Keratinocyte (primary cell): ENCODE measurements around the gene MCUB. TPM values are rescaled to one million over a fixed set of nuclear protein-coding genes. Genes with fewer than 3 reads are reported as not detected.

ENCODE experiments used
- DNase-seq: peaks from one replicate; pipeline ENCODE4 v3.0.0-alpha.2; 2011; ENCODE audit warnings: low read depth, missing footprints, low spot score
- FAIRE-seq: peaks from 2 replicates; lab custom pipeline; 2011; peaks lifted over from hg19 to GRCh38; lab: Jason Lieb, UNC
- H2AFZ ChIP-seq: 2 replicates; pipeline ENCODE4 v1.6.0; 2012; ENCODE audit warnings: low read length, control low read depth, inconsistent platforms; ENCODE audit not compliant: control insufficient read depth
- H3K27ac ChIP-seq: 2 replicates; pipeline ENCODE4 v1.5.1; 2011; ENCODE audit warnings: low read length; ENCODE audit not compliant: control insufficient read depth, insufficient read depth
- H3K27me3 ChIP-seq: 3 replicates; pipeline ENCODE4 v1.6.0; 2011; ENCODE audit warnings: low read length; ENCODE audit not compliant: control insufficient read depth, insufficient read depth; ENCODE audit errors: extremely low read depth
- H3K36me3 ChIP-seq, 2 experiments: 2 replicates in 1 of 2; 3 replicates in 1 of 2; pipeline ENCODE4 v1.5.1; 2011; ENCODE audit warnings: low read length in 2 of 2, mild to moderate bottlenecking in 1 of 2; ENCODE audit not compliant: control insufficient read depth in 2 of 2, insufficient read depth in 2 of 2; ENCODE audit errors: extremely low read depth in 1 of 2
- H3K4me1 ChIP-seq: 3 replicates; pipeline ENCODE4 v1.5.1; 2011; ENCODE audit warnings: low read length; ENCODE audit not compliant: control insufficient read depth, insufficient read depth; ENCODE audit errors: extremely low read depth
- H3K4me2 ChIP-seq: 3 replicates; pipeline ENCODE4 v1.6.0; 2011; ENCODE audit warnings: low read depth, low read length; ENCODE audit not compliant: control insufficient read depth, insufficient read depth; ENCODE audit errors: extremely low read depth
- H3K4me3 ChIP-seq, 3 experiments: fragments of 200-600 bp in 1 of 3; sonication (generic) in 1 of 3; 2 replicates in 2 of 3; 3 replicates in 1 of 3; pipeline ENCODE4 v1.5.1; 2011 to 2016; ENCODE audit warnings: low read length in 3 of 3, mild to moderate bottlenecking in 3 of 3, control low read depth in 2 of 3, inconsistent platforms in 1 of 3, low read depth in 1 of 3, mixed read lengths in 1 of 3, mixed run types in 1 of 3, moderate library complexity in 1 of 3; ENCODE audit not compliant: control insufficient read depth in 2 of 3, insufficient read depth in 2 of 3; ENCODE audit errors: extremely low read depth in 1 of 3
- H3K79me2 ChIP-seq: 2 replicates; pipeline ENCODE4 v1.6.0; 2012; ENCODE audit warnings: low read length; ENCODE audit not compliant: control insufficient read depth, insufficient read depth
- H3K9ac ChIP-seq: 3 replicates; pipeline ENCODE4 v1.6.0; 2011; ENCODE audit warnings: low read length; ENCODE audit not compliant: control insufficient read depth, insufficient read depth; ENCODE audit errors: extremely low read depth
- H3K9me1 ChIP-seq: 3 replicates; pipeline ENCODE4 v1.6.0; 2011; ENCODE audit warnings: low read length; ENCODE audit not compliant: control insufficient read depth, insufficient read depth; ENCODE audit errors: extremely low read depth
- H3K9me3 ChIP-seq: 2 replicates; pipeline ENCODE4 v1.5.1; 2012; ENCODE audit warnings: low read depth, low read length; ENCODE audit not compliant: control insufficient read depth
- H4K20me1 ChIP-seq: 3 replicates; pipeline ENCODE4 v1.6.0; 2011; ENCODE audit warnings: low read length; ENCODE audit not compliant: control insufficient read depth, insufficient read depth; ENCODE audit errors: extremely low read depth
- EZH2 ChIP-seq: IDR thresholded peaks from one replicate; pipeline ENCODE4 v1.6.1; 2012; ENCODE audit warnings: inconsistent platforms, mild to moderate bottlenecking, low read length, moderate library complexity
- dilution Hi-C: fragments of 300-500 bp; cut with MboI; formaldehyde crosslinking; loops from one replicate; pipeline ENCODE4 v1.7.0; 2020; ENCODE audit warnings: low sequenced_read_pairs; ENCODE audit not compliant: extremely low pct_ligation_motif_present
- polyA plus RNA-seq, 5 experiments: library from polyadenylated mRNA; depleted of rRNA in 3 of 5; stranded (reverse) in 3 of 5; stranded (forward) in 1 of 5; unstranded in 1 of 5; fragments of >200 nt; gene quantifications; 1 replicate in 1 of 5; 2 replicates in 3 of 5; 3 replicates in 1 of 5; pipeline versions ENCODE4 v1.2.1 to v1.2.3, GENCODE V29; 2011 to 2012; ENCODE audit warnings: missing spikeins in 2 of 5, low read depth in 1 of 5, low replicate concordance in 1 of 5
- TF ChIP-seq, protein P1 (sequence below), 3 experiments: IDR thresholded peaks in 1 of 3; conservative IDR thresholded peaks in 1 of 3; optimal IDR thresholded peaks in 1 of 3; 2 replicates in 2 of 3; 3 replicates in 1 of 3; pipeline versions ENCODE3 to v1.5.1; 2011; ENCODE audit warnings: low read length in 3 of 3, mild to moderate bottlenecking in 3 of 3, moderate library complexity in 2 of 3, control low read depth in 1 of 3, inconsistent platforms in 1 of 3; ENCODE audit not compliant: insufficient read depth in 2 of 3; ENCODE audit errors: extremely low read depth in 1 of 3

Gene MCUB
- polyA plus RNA-seq, 1 donor (not counting 4 experiments of a cell fraction or from before 2014, with no cell fraction given), result 20.3 TPM

DNA sequence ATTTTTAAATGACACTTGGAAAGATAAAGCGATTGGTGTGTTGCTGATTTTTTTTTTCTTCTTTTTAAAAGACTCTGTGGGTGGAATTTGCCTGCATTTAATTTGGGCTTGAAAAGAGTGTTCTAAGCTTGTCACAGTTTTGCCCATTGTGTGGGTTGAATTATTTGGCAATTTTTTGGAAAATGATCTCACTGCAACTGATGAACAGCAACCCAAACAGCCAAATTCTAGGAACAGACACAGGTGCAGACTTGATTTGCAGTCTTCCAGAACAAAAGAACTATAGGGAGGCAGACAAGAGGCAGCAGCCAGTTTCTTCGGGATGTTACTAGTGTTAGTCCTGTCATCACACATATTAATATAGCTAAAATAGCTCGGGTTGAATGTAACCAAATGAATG lies 102.7 kb downstream of the MCUB start:
- no peak overlapping the region for H3K9ac ChIP-seq
- no peaks in the 10 kb centered on the region for H3K36me3 ChIP-seq
- H4K20me1 ChIP-seq, result no peaks in the 10 kb centered on the region
- H3K4me1 ChIP-seq, result no peaks in the 10 kb centered on the region
- no peak overlapping the region for H3K4me3 ChIP-seq
- TF ChIP-seq, protein P1, sequence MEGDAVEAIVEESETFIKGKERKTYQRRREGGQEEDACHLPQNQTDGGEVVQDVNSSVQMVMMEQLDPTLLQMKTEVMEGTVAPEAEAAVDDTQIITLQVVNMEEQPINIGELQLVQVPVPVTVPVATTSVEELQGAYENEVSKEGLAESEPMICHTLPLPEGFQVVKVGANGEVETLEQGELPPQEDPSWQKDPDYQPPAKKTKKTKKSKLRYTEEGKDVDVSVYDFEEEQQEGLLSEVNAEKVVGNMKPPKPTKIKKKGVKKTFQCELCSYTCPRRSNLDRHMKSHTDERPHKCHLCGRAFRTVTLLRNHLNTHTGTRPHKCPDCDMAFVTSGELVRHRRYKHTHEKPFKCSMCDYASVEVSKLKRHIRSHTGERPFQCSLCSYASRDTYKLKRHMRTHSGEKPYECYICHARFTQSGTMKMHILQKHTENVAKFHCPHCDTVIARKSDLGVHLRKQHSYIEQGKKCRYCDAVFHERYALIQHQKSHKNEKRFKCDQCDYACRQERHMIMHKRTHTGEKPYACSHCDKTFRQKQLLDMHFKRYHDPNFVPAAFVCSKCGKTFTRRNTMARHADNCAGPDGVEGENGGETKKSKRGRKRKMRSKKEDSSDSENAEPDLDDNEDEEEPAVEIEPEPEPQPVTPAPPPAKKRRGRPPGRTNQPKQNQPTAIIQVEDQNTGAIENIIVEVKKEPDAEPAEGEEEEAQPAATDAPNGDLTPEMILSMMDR (optimal IDR thresholded peaks at IDR 0.05 in 1 of 3, IDR thresholded peaks at IDR 0.05 in 1 of 3, conservative IDR thresholded peaks at IDR 0.05 in 1 of 3; ENCODE audit: extremely low read depth in 1 of 3, insufficient read depth in 2 of 3, low read length in 3 of 3), result no peak
- H3K9me3 ChIP-seq, result no peaks in the 10 kb centered on the region
- FAIRE-seq (no peak), DNase-seq (no peak)
- H3K4me2 ChIP-seq, result no peak overlapping the region
- H3K27me3 ChIP-seq, result no peaks in the 10 kb centered on the region
- no peaks in the 10 kb centered on the region for H3K9me1 ChIP-seq
- H2AFZ ChIP-seq, result no peak overlapping the region
- no peak overlapping the region for H3K27ac ChIP-seq
- H3K79me2 ChIP-seq, result no peaks in the 10 kb centered on the region
- dilution Hi-C loops, result no loop called here

DNA sequence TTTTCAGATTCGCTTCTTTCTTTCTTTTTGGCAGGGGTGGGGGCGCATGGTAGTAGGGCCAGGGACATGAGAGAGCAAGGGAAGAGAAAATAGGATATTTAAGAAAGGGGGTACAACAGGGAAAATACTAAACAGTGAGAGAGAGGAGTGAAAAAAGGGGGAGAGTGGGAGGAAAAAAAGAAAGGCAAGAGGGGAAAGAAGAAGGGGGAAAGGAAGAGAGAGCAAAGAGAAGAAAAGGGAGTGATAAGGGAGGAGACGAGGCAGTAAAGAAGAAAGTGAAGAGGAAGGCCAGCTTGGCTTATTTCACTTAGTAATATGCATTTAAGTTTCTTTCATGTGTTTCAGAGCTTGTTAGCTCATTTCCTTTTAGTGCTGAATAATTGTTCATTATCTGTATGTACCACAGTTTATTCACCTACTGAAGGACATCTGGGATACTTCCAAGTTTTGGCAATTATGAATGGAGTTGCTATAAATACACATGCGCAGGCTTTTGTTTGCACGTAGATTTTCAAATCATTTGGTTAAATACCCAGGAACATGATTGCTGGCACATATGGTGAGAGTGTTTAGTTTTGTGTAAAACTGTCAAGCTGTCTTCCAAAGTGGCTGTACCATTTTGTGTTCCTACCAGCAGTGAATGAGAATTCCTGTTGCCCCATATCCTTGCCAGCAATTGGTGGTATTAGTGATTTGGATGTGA lies 105.9 kb downstream of the MCUB start:
- H2AFZ ChIP-seq, result no peak overlapping the region
- TF ChIP-seq EZH2, result no peak
- TF ChIP-seq, protein P1 (optimal IDR thresholded peaks at IDR 0.05 in 1 of 3, IDR thresholded peaks at IDR 0.05 in 1 of 3, conservative IDR thresholded peaks at IDR 0.05 in 1 of 3; ENCODE audit: extremely low read depth in 1 of 3, insufficient read depth in 2 of 3, low read length in 3 of 3), result no peak
- no peaks in the 10 kb centered on the region for H3K9me1 ChIP-seq
- H3K4me3 ChIP-seq, result no peak overlapping the region
- H3K36me3 ChIP-seq, result no peaks in the 10 kb centered on the region
- no peaks in the 10 kb centered on the region for H3K9me3 ChIP-seq
- H3K27me3 ChIP-seq, result no peaks in the 10 kb centered on the region
- dilution Hi-C loops, result no loop called here
- DNase-seq, result no peak
- H4K20me1 ChIP-seq, result no peaks in the 10 kb centered on the region
- H3K79me2 ChIP-seq, result no peaks in the 10 kb centered on the region
- no peaks in the 10 kb centered on the region for H3K4me1 ChIP-seq
- H3K27ac ChIP-seq, result no peak overlapping the region
- no peak overlapping the region for H3K4me2 ChIP-seq
- no peak overlapping the region for H3K9ac ChIP-seq
- no peak for FAIRE-seq
